ENCODE data around the gene TAC4.
A peak's percentile ranks its signal among the peaks of the same experiment; 100 is the strongest.

The TAC4 gene

GRCh38 chr17:49848019-49848473 is at the start of gene TAC4:
TSS of gene TAC4 (minus strand) at chr17:49848069. CDS start at chr17:49848017, 52 bp downstream.
- DNase-seq (ENCODE audit: low read depth in 2 of 2), result no peak

- no peak for DNase-seq (ENCODE audit: low read depth in 2 of 2)
Observed at GRCh38 chr17:49896860-49897259, 49.0 kb upstream of the TAC4 start.

- no peak for DNase-seq (ENCODE audit: low read depth in 2 of 2)
Observed at GRCh38 chr17:49896222-49896621, 48.4 kb upstream of the TAC4 start.

DNA sequence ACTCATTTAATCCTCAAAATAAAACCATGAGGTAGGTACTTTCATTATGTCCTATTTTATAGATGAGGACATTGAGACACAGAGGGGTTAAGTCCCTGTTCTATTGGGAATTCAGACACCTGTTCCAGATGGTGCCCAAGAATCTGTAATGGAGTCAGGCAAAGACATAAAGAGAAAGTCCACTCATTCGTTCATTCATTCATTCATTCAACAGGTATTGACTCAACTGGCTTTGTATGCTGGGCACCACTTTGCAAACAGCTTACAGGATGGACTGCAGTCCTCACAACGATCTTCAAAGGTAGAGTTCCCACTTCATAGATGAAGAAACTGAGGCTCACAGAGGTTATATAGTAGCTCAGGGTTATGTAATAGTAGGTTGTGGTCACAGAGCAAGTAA is 47.9 kb upstream of the TAC4 start:
- no peak for DNase-seq (ENCODE audit: low read depth in 2 of 2)

GRCh38 chr17:49894761-49895160 is 46.9 kb upstream of the TAC4 start:
- no peak for DNase-seq (ENCODE audit: low read depth in 2 of 2)

DNA sequence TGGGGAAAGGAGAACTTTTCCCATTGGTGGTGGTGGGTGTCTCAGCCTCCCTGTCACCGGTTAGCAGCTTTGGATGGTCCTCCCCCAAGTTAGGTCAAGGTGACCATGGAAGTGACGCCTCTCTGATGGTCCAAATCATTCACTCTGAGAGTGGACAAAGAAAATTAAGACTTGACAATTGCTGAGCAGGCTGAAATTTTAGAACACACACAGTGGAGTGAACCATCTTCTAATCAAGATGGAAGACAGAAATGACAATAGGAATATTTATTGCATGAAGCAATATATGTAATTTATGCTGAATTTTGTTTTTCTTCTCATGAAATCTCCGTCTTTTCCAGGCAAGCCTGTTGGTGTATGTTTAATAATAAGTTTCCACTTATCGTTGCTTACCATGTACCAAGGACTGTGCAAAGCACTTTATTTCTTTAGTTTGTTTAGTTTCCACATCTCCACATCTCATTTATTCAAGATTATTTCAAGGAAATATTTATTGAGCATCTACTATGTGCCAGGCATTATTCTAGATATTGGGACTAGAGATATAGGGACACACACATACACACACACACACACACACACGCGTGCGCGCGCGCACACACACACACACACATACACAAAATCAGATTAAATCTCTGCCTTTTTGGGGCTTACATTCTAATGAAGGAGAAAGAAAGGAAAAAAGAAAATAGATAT is 44.0 kb upstream of the TAC4 start:
- no peak for DNase-seq (ENCODE audit: low read depth in 2 of 2)

GRCh38 chr17:49891271-49891670 is 43.4 kb upstream of the TAC4 start:
- no peak for DNase-seq (ENCODE audit: low read depth in 2 of 2)

GRCh38 chr17:49890852-49891251 is 43.0 kb upstream of the TAC4 start:
- DNase-seq (ENCODE audit: low read depth in 2 of 2), result no peak

- DNase-seq (ENCODE audit: low read depth in 2 of 2), result no peak
Observed at GRCh38 chr17:49890077-49890821, 42.4 kb upstream of the TAC4 start.

DNA sequence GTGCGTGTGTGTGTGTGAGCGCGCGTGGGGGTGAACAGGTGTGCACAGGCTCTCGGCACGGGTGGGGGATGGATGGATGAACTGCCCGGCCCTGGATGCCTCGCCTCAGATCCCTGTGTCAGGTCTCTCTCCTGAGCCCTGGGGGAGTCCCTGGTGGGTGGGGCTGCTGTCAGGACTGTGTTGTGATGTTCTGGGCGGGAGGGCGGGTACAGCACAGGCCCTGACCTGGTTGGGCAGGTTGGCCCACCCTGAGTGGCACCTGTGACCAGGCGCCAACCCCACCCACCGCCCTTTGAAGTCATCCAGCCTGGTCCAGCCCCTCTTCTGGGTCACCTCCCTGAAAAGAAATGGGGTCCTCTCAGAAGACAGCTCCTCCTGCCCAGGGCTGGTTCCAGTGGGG is 41.6 kb upstream of the TAC4 start:
- no peak for DNase-seq (ENCODE audit: low read depth in 2 of 2)

- DNase-seq (ENCODE audit: low read depth in 2 of 2), result no peak
Observed at GRCh38 chr17:49887744-49888360, 40.0 kb upstream of the TAC4 start.

DNA sequence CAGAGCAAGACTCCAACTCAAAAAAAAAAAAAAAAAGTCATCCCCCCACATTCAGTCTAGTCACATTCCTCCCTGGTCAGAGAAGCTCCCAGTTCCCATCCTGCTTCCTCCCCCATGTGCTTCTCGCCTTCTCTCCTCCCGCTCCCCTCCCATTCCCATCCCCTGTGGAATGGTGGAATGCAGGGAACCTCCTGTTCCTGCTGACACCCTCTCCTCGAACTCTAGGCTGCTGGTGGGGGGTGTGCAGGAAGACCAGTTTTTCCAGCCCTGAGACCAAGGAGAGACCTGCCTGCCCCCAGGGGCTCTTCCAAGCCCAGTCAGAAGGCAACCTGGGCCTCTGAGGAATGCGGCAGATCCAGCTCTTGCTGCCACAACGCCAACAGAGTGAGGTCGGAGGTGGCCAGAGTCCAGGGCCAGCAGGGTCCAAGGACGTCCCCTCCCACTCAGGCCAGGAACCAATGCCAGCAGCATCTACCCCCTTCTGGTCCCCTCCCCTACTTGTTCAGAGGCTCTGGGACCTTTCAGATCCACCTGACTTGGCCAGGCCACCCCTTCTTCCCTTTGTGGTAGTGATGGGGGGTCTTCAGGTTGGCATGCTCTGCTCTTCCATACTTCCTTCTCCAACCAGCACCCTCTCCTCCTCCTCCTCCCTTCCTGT is 39.3 kb upstream of the TAC4 start:
- no peak for DNase-seq (ENCODE audit: low read depth in 2 of 2)

- no peak for DNase-seq (ENCODE audit: low read depth in 2 of 2)
Observed at GRCh38 chr17:49886036-49886435, 38.2 kb upstream of the TAC4 start.

DNA sequence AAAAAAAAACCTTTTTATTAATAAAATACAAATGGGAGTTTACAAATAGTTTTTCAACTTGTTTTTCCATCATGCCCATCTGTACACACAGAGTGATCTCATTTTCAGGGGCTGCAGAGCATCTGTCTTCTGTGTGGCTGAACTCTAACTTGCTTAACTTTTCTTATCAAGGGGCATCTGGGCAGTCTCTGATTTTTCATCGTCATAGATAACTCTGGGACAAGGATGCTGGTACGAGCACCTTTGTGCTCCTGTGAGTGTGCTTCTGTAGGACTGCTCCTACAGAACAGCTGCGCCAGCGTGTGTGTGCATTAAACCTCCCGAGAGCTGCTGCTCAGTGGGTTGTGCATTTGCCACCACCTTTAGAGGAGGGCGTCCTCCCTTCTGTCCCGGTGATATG is 34.6 kb upstream of the TAC4 start:
- DNase-seq (ENCODE audit: low read depth in 2 of 2), result no peak

DNA sequence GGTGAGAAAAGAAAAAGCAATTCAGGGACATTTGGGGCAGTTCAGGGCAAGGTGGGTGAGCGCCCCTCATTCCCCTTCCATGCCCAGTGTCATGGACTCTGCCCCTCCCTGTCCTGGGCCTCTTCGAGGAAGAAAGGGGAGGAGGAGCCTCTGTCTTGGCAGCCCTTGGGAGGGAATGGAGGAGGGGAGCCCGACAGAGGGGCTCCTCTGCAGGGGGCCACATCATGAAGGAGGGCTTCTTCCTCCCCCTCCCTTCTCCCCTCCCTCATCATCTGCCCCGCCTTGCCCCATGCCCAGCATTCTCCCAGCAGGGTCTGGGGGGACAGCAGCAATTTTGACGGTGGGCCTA is 33.2 kb upstream of the TAC4 start:
- DNase-seq (ENCODE audit: low read depth in 2 of 2), result no peak

DNA sequence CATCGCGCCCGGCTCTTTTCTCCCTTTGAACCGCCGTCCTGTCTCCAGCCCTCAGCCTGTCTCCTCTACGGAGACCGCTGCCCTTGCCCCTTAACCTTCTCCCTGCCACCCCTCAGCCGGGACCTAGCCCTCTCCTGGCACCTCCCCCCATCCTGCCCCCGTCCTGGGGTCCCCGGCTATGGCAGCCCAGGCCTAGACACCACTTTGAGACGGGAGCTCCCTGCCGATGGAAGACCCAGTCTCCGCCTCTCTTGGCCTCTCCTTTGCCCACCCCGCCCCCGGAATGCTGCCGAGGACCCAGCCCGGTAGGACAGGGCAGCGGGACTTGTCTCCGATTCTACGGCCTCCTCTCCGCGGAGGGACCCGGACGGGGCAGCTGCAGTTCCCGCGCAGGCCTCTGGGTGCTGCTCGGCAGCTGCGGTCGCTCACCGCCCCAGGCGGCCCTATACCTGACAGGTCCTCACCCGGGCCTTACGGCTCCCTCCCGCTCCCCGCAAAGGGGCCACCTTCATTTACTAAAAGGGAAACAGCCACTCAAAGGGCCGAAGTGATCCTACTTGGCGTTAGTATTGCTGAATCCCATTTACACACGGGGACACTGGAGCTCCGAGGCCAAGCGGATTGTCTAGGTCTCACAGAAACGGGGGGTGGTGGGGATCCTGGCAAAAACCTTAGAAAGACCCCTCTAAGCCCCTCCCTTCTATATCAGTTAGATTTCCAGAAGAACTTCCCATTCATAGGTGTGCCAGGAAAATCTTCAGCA is 32.6 kb upstream of the TAC4 start:
- DNase-seq (ENCODE audit: low read depth in 2 of 2), result peak; percentile 49 to 68

GRCh38 chr17:49878931-49879904 is 31.3 kb upstream of the TAC4 start:
- no peak for DNase-seq (ENCODE audit: low read depth in 2 of 2)

GRCh38 chr17:49875685-49876084 is 27.8 kb upstream of the TAC4 start:
- no peak for DNase-seq (ENCODE audit: low read depth in 2 of 2)

- DNase-seq (ENCODE audit: low read depth in 2 of 2), result no peak
Observed at GRCh38 chr17:49874911-49875310, 27.0 kb upstream of the TAC4 start.

GRCh38 chr17:49873926-49874325 is 26.1 kb upstream of the TAC4 start:
- DNase-seq (ENCODE audit: low read depth in 2 of 2), result no peak

DNA sequence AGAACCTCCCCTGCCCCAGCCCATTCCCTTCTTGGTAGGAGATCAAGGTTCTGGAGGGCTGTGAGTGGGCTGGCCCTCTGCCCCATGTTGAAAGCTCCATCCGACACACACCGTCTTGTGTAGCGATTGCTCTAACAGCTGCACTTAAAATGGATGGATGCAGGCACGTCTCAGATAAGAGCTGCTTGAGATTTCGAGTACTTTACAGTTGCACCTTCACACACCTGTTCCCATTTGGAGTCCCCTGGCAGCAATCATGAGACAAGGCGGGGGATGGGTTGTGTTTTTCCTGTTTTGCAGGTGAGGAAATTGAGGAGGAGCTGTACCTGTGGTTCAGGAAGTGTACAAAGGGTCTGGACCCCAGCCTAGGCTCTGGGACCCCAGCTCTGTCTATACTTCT is 25.6 kb upstream of the TAC4 start:
- no peak for DNase-seq (ENCODE audit: low read depth in 2 of 2)

All from stimulated activated CD4-positive, alpha-beta T cell treated with anti-CD3 and anti-CD28 coated beads, Interleukin-15, amount 100 ng/mL, for 48 hours (primary cell).